Tibial nerve (tissue), 4 donors: ENCODE measurements around the gene CACHD1. TPM values are rescaled to one million over a fixed set of nuclear protein-coding genes. Genes with fewer than 3 reads are reported as not detected.

Source experiments
- DNase-seq, 2 donors: peaks; one replicate each; pipeline ENCODE4 v3.0.0-alpha.2; 2019; ENCODE audit warnings: low spot score in 2 of 2
- H3K27ac ChIP-seq, 4 donors: fragments of 200-600 bp; sonication (generic) in 3 of 4; one replicate each; pipeline ENCODE4 v1.5.1; 2017 to 2019; ENCODE audit warnings: mild to moderate bottlenecking in 1 of 4
- H3K27me3 ChIP-seq, 2 donors: fragments of 200-600 bp; sonication (generic) in 1 of 2; one replicate each; pipeline versions ENCODE4 v1.5.1 to v1.6.0; 2017 to 2019
- H3K36me3 ChIP-seq, 3 donors: fragments of 200-600 bp; sonication (generic); one replicate each; pipeline ENCODE4 v1.5.1; 2018 to 2019
- H3K4me1 ChIP-seq, 4 donors: fragments of 200-600 bp; sonication (generic) in 3 of 4; one replicate each; pipeline ENCODE4 v1.5.1; 2017 to 2019
- H3K4me3 ChIP-seq, 4 donors: fragments of 200-600 bp; sonication (generic) in 3 of 4; one replicate each; pipeline ENCODE4 v1.5.1; 2017 to 2019; ENCODE audit warnings: mild to moderate bottlenecking in 1 of 4, moderate library complexity in 1 of 4
- H3K9me3 ChIP-seq, 4 donors: fragments of 200-600 bp; sonication (generic) in 3 of 4; one replicate each; pipeline ENCODE4 v1.5.1; 2017 to 2019
- CTCF ChIP-seq, 5 experiments: fragments of 200-600 bp in 3 of 5; fragments of 450-650 bp in 2 of 5; sonication (generic) in 3 of 5; IDR thresholded peaks; one replicate each; pipeline ENCODE4 v1.5.1; 2016 to 2019; ENCODE audit warnings: antibody characterized with exemption in 5 of 5, mild to moderate bottlenecking in 3 of 5, moderate library complexity in 2 of 5
- EP300 ChIP-seq, 2 donors: sonication (generic); formaldehyde crosslinking; IDR thresholded peaks; one replicate each; pipeline ENCODE4 v1.6.1; 2017; ENCODE audit warnings: antibody characterized with exemption in 2 of 2, mild to moderate bottlenecking in 1 of 2
- POLR2A ChIP-seq, 2 donors: fragments of 450-650 bp; IDR thresholded peaks; one replicate each; pipeline ENCODE4 v1.6.1; 2017; ENCODE audit warnings: antibody characterized with exemption in 2 of 2, mild to moderate bottlenecking in 2 of 2, moderate library complexity in 2 of 2
- WGBS, 2 donors: methylation state at CpG; one replicate each; pipeline ENCODE4 v1.1.5; 2018; 5-methylcytosine and 5-hydroxymethylcytosine counted together
- total RNA-seq, 4 donors: library from RNA; depleted of rRNA; stranded (reverse); fragments of >200 nt; gene quantifications; one replicate each; pipeline ENCODE4 v1.1.0, GENCODE V29; 2016

The CACHD1 gene
- total RNA-seq, 4 donors from 2014 or later = 7.4 to 15.9 (median 10.0) TPM

- no peaks in the 10 kb centered on the region for H3K4me1 ChIP-seq
- H3K27ac ChIP-seq = no peak overlapping the region
- H3K27me3 ChIP-seq = no peaks in the 10 kb centered on the region
- H3K4me3 ChIP-seq = no peak overlapping the region
- 18 to 34% methylated on average over 2 of the region's 2 CpGs for WGBS, 2 donors
- no peaks in the 10 kb centered on the region for H3K36me3 ChIP-seq
- TF ChIP-seq CTCF (IDR thresholded peaks at IDR 0.05) (no peak), EP300 (IDR thresholded peaks at IDR 0.05) (no peak), POLR2A (IDR thresholded peaks at IDR 0.05) (no peak)
- DNase-seq = no peak
- H3K9me3 ChIP-seq = no peaks in the 10 kb centered on the region
These were observed 43.2 kb upstream of the CACHD1 start for GRCh38 chr1:64426681-64427080.

- Histone ChIP-seq H3K36me3 (no peaks in the 10 kb centered on the region), H3K27me3 (no peaks in the 10 kb centered on the region), H3K27ac (no peak overlapping the region), H3K4me1 (no peaks in the 10 kb centered on the region), H3K9me3 (no peaks in the 10 kb centered on the region), H3K4me3 (no peak overlapping the region)
- DNase-seq = no peak
- 58 to 60% methylated on average over 3 of the region's 3 CpGs for WGBS, 2 donors
- no peak for TF ChIP-seq POLR2A (IDR thresholded peaks at IDR 0.05)
- TF ChIP-seq EP300 (IDR thresholded peaks at IDR 0.05) = no peak
- no peak for TF ChIP-seq CTCF (IDR thresholded peaks at IDR 0.05)
These were observed 42.0 kb upstream of the CACHD1 start for GRCh38 chr1:64427879-64428278.

GRCh38 chr1:64433308-64433707 is 36.6 kb upstream of the CACHD1 start:
- H3K36me3 ChIP-seq = no peaks in the 10 kb centered on the region
- no peak for TF ChIP-seq POLR2A (IDR thresholded peaks at IDR 0.05)
- no peak for TF ChIP-seq CTCF (IDR thresholded peaks at IDR 0.05)
- no peak for TF ChIP-seq EP300 (IDR thresholded peaks at IDR 0.05)
- H3K4me3 ChIP-seq = no peak overlapping the region
- 85 to 92% methylated on average over 5 of the region's 5 CpGs for WGBS, 2 donors
- DNase-seq = no peak
- H3K4me1 ChIP-seq = no peaks in the 10 kb centered on the region
- no peaks in the 10 kb centered on the region for H3K9me3 ChIP-seq
- no peaks in the 10 kb centered on the region for H3K27me3 ChIP-seq
- no peak overlapping the region for H3K27ac ChIP-seq

- Histone ChIP-seq H3K4me3 (no peak overlapping the region), H3K36me3 (no peaks in the 10 kb centered on the region), H3K9me3 (no peaks in the 10 kb centered on the region), H3K4me1 (no peaks in the 10 kb centered on the region), H3K27ac (no peak overlapping the region), H3K27me3 (no peaks in the 10 kb centered on the region)
- no peak for DNase-seq
- WGBS, 2 donors = 51 to 56% methylated on average over 3 of the region's 3 CpGs
- TF ChIP-seq POLR2A (IDR thresholded peaks at IDR 0.05) (no peak), CTCF (IDR thresholded peaks at IDR 0.05) (no peak), EP300 (IDR thresholded peaks at IDR 0.05) (no peak)
These were observed 36.2 kb upstream of the CACHD1 start for GRCh38 chr1:64433747-64434146.

GRCh38 chr1:64435000-64435399 is 34.9 kb upstream of the CACHD1 start:
- Histone ChIP-seq H3K4me3 (no peak overlapping the region), H3K27ac (no peak overlapping the region), H3K9me3 (no peaks in the 10 kb centered on the region), H3K4me1 (no peaks in the 10 kb centered on the region), H3K27me3 (no peaks in the 10 kb centered on the region), H3K36me3 (no peaks in the 10 kb centered on the region)
- WGBS, 2 donors = 86 to 90% methylated on average over 6 of the region's 6 CpGs
- TF ChIP-seq EP300 (IDR thresholded peaks at IDR 0.05) (no peak), POLR2A (IDR thresholded peaks at IDR 0.05) (no peak), CTCF (IDR thresholded peaks at IDR 0.05) (no peak)
- DNase-seq = no peak
